Smooth muscle cell (in vitro differentiated cells): ENCODE results near the gene ARL14. TPM values are rescaled to one million over a fixed set of nuclear protein-coding genes. Genes with fewer than 3 reads are reported as not detected.

Source experiments
- DNase-seq: peaks from one replicate; lab custom pipeline; 2025; ENCODE audit not compliant: unreplicated experiment; lab: John Stamatoyannopoulos, UW
- H2AFZ ChIP-seq: fragments of 200-600 bp; sonication (generic); 2 replicates; pipeline ENCODE4 v1.6.0; 2016; ENCODE audit warnings: antibody characterized with exemption, low read depth, mild to moderate bottlenecking
- H3F3A ChIP-seq: fragments of 200-600 bp; sonication (generic); 2 replicates; pipeline ENCODE4 v1.6.0; 2017; ENCODE audit warnings: antibody characterized with exemption, low read depth
- H3K27ac ChIP-seq: fragments of 200-600 bp; sonication (generic); 2 replicates; pipeline ENCODE4 v1.5.1; 2016; ENCODE audit warnings: low read depth, mild to moderate bottlenecking
- H3K27me3 ChIP-seq: fragments of 200-600 bp; sonication (generic); 2 replicates; pipeline ENCODE4 v1.6.1; 2016; ENCODE audit warnings: low read depth, mild to moderate bottlenecking
- H3K36me3 ChIP-seq: fragments of 200-600 bp; sonication (generic); 2 replicates; pipeline ENCODE4 v1.5.1; 2016; ENCODE audit warnings: low read depth
- H3K4me1 ChIP-seq: fragments of 200-600 bp; sonication (generic); 2 replicates; pipeline ENCODE4 v1.5.1; 2016; ENCODE audit warnings: low read depth
- H3K4me2 ChIP-seq: fragments of 200-600 bp; sonication (generic); 2 replicates; pipeline ENCODE4 v1.6.0; 2016; ENCODE audit warnings: mild to moderate bottlenecking
- H3K4me3 ChIP-seq: fragments of 200-600 bp; sonication (generic); 2 replicates; pipeline ENCODE4 v1.5.1; 2016; ENCODE audit warnings: mild to moderate bottlenecking
- H3K79me2 ChIP-seq: fragments of 200-600 bp; sonication (generic); 2 replicates; pipeline ENCODE4 v1.6.0; 2016; ENCODE audit warnings: low read depth, mild to moderate bottlenecking
- H3K9ac ChIP-seq: fragments of 200-600 bp; sonication (generic); 2 replicates; pipeline ENCODE4 v1.6.0; 2016; ENCODE audit warnings: low read depth
- H3K9me3 ChIP-seq: fragments of 200-600 bp; sonication (generic); replicated peaks from 2 replicates; pipeline ENCODE4 v1.5.1; 2016; ENCODE audit warnings: low read depth
- H4K20me1 ChIP-seq: fragments of 200-600 bp; sonication (generic); 2 replicates; pipeline ENCODE4 v1.6.0; 2016; ENCODE audit warnings: low read depth
- CTCF ChIP-seq: fragments of 200-600 bp; sonication (generic); IDR thresholded peaks from 2 replicates; pipeline ENCODE4 v1.5.1; 2017; ENCODE audit warnings: borderline replicate concordance, mild to moderate bottlenecking, antibody characterized with exemption; ENCODE audit not compliant: insufficient read depth, poor library complexity, severe bottlenecking
- WGBS: methylation state at CpG from one replicate; pipeline ENCODE4 v1.1.7; 2016; ENCODE audit warnings: low lambda C conversion rate; 5-methylcytosine and 5-hydroxymethylcytosine counted together
- polyA plus RNA-seq: library from polyadenylated mRNA; unstranded; fragments of >200 nt; fragmentation: Nextera tagmentation; extraction: Ambion mirVana; gene quantifications from 2 replicates; pipeline ENCODE4 v1.2.1, GENCODE V29; 2016
- small RNA-seq: library from RNA; depleted of rRNA; stranded (forward); fragments of <200 nt; gene quantifications from one replicate; pipeline ENCODE3, GENCODE V24; 2014
- total RNA-seq: library from RNA; depleted of rRNA; stranded (reverse); fragments of >200 nt; gene quantifications from 2 replicates; pipeline ENCODE4 v1.2.3, GENCODE V29; 2014

Gene ARL14
- total and polyA plus RNA-seq, 2 experiments from 2014 or later: 1.1 TPM; not detected in 1

GRCh38 chr3:160722331-160722730 is 45.4 kb downstream of the ARL14 start:
- Histone ChIP-seq H3K4me3 (no peak overlapping the region), H3K4me1 (no peaks in the 10 kb centered on the region), H3K36me3 (no peaks in the 10 kb centered on the region), H2AFZ (no peak overlapping the region), H3K4me2 (no peak overlapping the region), H3K27me3 (no peaks in the 10 kb centered on the region), H3F3A (no peaks in the 10 kb centered on the region), H3K9me3 (no peaks in the 10 kb centered on the region), H4K20me1 (no peaks in the 10 kb centered on the region), H3K79me2 (no peaks in the 10 kb centered on the region), H3K9ac (no peak overlapping the region), H3K27ac (no peak overlapping the region)
- WGBS: 85% methylated on average over 2 of the region's 2 CpGs
- DNase-seq: no peak
- TF ChIP-seq CTCF: no peak

- Histone ChIP-seq H3K36me3 (no peaks in the 10 kb centered on the region), H3K9ac (no peak overlapping the region), H3K27me3 (peaks cover 5% of the 10 kb centered on the region), H3K4me1 (no peaks in the 10 kb centered on the region), H3K4me2 (no peak overlapping the region), H3K79me2 (no peaks in the 10 kb centered on the region), H3F3A (no peaks in the 10 kb centered on the region), H4K20me1 (no peaks in the 10 kb centered on the region), H2AFZ (no peak overlapping the region), H3K9me3 (no peaks in the 10 kb centered on the region), H3K27ac (peak overlapping the region; percentile 19), H3K4me3 (no peak overlapping the region)
- WGBS: 65% methylated on average over 2 of the region's 2 CpGs
- DNase-seq: no peak
- no peak for TF ChIP-seq CTCF
Measured at GRCh38 chr3:160725338-160725737, 48.4 kb downstream of the ARL14 start.

Small RNAs within 50 kb of the gene (small RNA-seq; reads per million reads assigned to genes)
- not detected for gene RF00139

Other genes starting within 250 kb of the ARL14 start
- gene TRIM59, start 227.4 kb upstream of the ARL14 start, total RNA-seq: 12.9 and 19.0 TPM in 2 replicates
- 6.6 and 8.9 TPM in 2 replicates for gene TRIM59, start 227.4 kb upstream of the ARL14 start, polyA plus RNA-seq
- 34.1 and 36.1 TPM in 2 replicates for gene KPNA4, start 111.6 kb upstream of the ARL14 start, total RNA-seq
- 10.9 and 12.4 TPM in 2 replicates for gene KPNA4, start 111.6 kb upstream of the ARL14 start, polyA plus RNA-seq
- 1.9 and 2.2 TPM in 2 replicates for gene PPM1L, start 79.1 kb downstream of the ARL14 start, total RNA-seq
- gene PPM1L, start 79.1 kb downstream of the ARL14 start, polyA plus RNA-seq: 0.14 and 1.2 TPM in 2 replicates